OCI-LY3 (cell line): ENCODE results near the gene HKDC1.

ENCODE experiments used
- H2AFZ ChIP-seq: fragments of 200-600, 300-600 bp; shearing (Covaris generic); 2 replicates; pipeline ENCODE4 v1.6.0; 2014; ENCODE audit warnings: antibody characterized with exemption, low read depth, low read length
- H3K27ac ChIP-seq: fragments of 200-600, 300-600 bp; sonication (generic); 2 replicates; pipeline ENCODE4 v1.5.1; 2014; ENCODE audit warnings: mild to moderate bottlenecking, low read length, moderate library complexity, mixed read lengths
- H3K27me3 ChIP-seq: fragments of 200-600, 300-600 bp; sonication (generic); 2 replicates; pipeline ENCODE4 v1.6.1; 2014; ENCODE audit warnings: low read depth, low read length, mixed read lengths
- H3K36me3 ChIP-seq: fragments of 200-600, 300-600 bp; sonication (generic); replicated peaks from 2 replicates; pipeline ENCODE3; 2014; ENCODE audit warnings: low read depth, low read length, mixed read lengths
- H3K4me1 ChIP-seq: fragments of 300-600, 200-600 bp; sonication (generic); 2 replicates; pipeline ENCODE4 v1.6.1; 2014; ENCODE audit warnings: low read length, mixed read lengths
- H3K4me2 ChIP-seq: fragments of 200-600, 300-600 bp; sonication (generic); 2 replicates; pipeline ENCODE4 v1.6.1; 2014; ENCODE audit warnings: low read length, mixed read lengths
- H3K4me3 ChIP-seq: fragments of 300-600, 200-600 bp; sonication (generic); 2 replicates; pipeline ENCODE4 v1.5.1; 2014; ENCODE audit warnings: antibody characterized with exemption, mild to moderate bottlenecking, low read length, moderate library complexity
- H3K79me2 ChIP-seq: fragments of 300-600, 200-600 bp; shearing (Covaris generic); 2 replicates; pipeline ENCODE4 v1.6.1; 2014; ENCODE audit warnings: mild to moderate bottlenecking, low read length, mixed read lengths
- H3K9ac ChIP-seq: fragments of 300-600, 200-600 bp; shearing (Covaris generic); 2 replicates; pipeline ENCODE4 v1.6.0; 2014; ENCODE audit warnings: mild to moderate bottlenecking, low read length, moderate library complexity
- H3K9me3 ChIP-seq: fragments of 200-600, 300-600 bp; shearing (Covaris generic); 2 replicates; pipeline ENCODE4 v1.6.1; 2014; ENCODE audit warnings: low read length, mixed read lengths; ENCODE audit not compliant: insufficient read depth
- H4K20me1 ChIP-seq: fragments of 200-600, 300-600 bp; sonication (generic); 2 replicates; pipeline ENCODE4 v1.6.1; 2016; ENCODE audit warnings: low read length, mixed read lengths; ENCODE audit not compliant: insufficient read depth
- CTCF ChIP-seq: fragments of 200-600, 300-600 bp; sonication (generic); IDR thresholded peaks from 2 replicates; pipeline ENCODE4 v1.5.1; 2014; ENCODE audit warnings: antibody characterized with exemption, low read length, low read depth
- EZH2phosphoT487 ChIP-seq: fragments of 200-600 bp; shearing (Covaris generic); IDR thresholded peaks from 2 replicates; pipeline ENCODE4 v1.6.1; 2018; ENCODE audit warnings: antibody characterized with exemption, mixed run types, low read depth

HKDC1 gene

GRCh38 chr10:69254877-69255276, 34.7 kb downstream of the HKDC1 start:
- Histone ChIP-seq H3K79me2 (no peaks in the 10 kb centered on the region), H3K4me1 (no peaks in the 10 kb centered on the region), H3K9ac (no peak overlapping the region), H3K27ac (no peak overlapping the region), H3K4me2 (no peak overlapping the region), H3K27me3 (no peaks in the 10 kb centered on the region), H3K4me3 (no peak overlapping the region), H3K36me3 (no peaks in the 10 kb centered on the region), H4K20me1 (no peaks in the 10 kb centered on the region), H2AFZ (no peak overlapping the region), H3K9me3 (no peaks in the 10 kb centered on the region)
- TF ChIP-seq CTCF (no peak), EZH2phosphoT487 (no peak)

GRCh38 chr10:69259547-69260243, 39.6 kb downstream of the HKDC1 start:
- Histone ChIP-seq H3K9me3 (no peaks in the 10 kb centered on the region), H3K9ac (no peak overlapping the region), H3K4me3 (no peak overlapping the region), H3K36me3 (no peaks in the 10 kb centered on the region), H3K27ac (no peak overlapping the region), H2AFZ (no peak overlapping the region), H3K27me3 (0 out of 2 replicates have a peak, but pooled peaks cover 3% of the 10 kb centered on the region), H4K20me1 (no peaks in the 10 kb centered on the region), H3K4me1 (no peaks in the 10 kb centered on the region; the same call in 1 of the 2 replicates), H3K4me2 (no peak overlapping the region), H3K79me2 (no peaks in the 10 kb centered on the region)
- no peak for TF ChIP-seq EZH2phosphoT487
- no peak for TF ChIP-seq CTCF

- Histone ChIP-seq H3K9me3 (no peaks in the 10 kb centered on the region), H3K9ac (no peak overlapping the region), H3K27ac (no peak overlapping the region), H3K36me3 (no peaks in the 10 kb centered on the region), H3K4me1 (no peaks in the 10 kb centered on the region; the same call in 1 of the 2 replicates), H3K27me3 (0 out of 2 replicates have a peak, but pooled peaks cover 3% of the 10 kb centered on the region), H3K4me3 (no peak overlapping the region), H4K20me1 (no peaks in the 10 kb centered on the region), H3K79me2 (no peaks in the 10 kb centered on the region), H3K4me2 (no peak overlapping the region), H2AFZ (no peak overlapping the region)
- TF ChIP-seq CTCF (no peak), EZH2phosphoT487 (no peak)
Observed at GRCh38 chr10:69261184-69261583, 41.1 kb downstream of the HKDC1 start.

GRCh38 chr10:69262292-69262751, 42.2 kb downstream of the HKDC1 start:
- H2AFZ ChIP-seq, result no peak overlapping the region
- H3K4me3 ChIP-seq, result no peak overlapping the region
- H3K9me3 ChIP-seq, result no peaks in the 10 kb centered on the region
- no peaks in the 10 kb centered on the region; the same call in 1 of the 2 replicates for H3K4me1 ChIP-seq
- H3K9ac ChIP-seq, result no peak overlapping the region
- H3K36me3 ChIP-seq, result no peaks in the 10 kb centered on the region
- 0 out of 2 replicates have a peak, but pooled peaks cover 3% of the 10 kb centered on the region for H3K27me3 ChIP-seq
- H3K79me2 ChIP-seq, result no peaks in the 10 kb centered on the region
- H3K4me2 ChIP-seq, result peak overlapping the region; percentile 3; the same call in 1 of the 2 replicates
- no peak overlapping the region for H3K27ac ChIP-seq
- TF ChIP-seq EZH2phosphoT487 (no peak), CTCF (no peak)
- no peaks in the 10 kb centered on the region for H4K20me1 ChIP-seq
